ENCODE data around the gene SLC2A5. TPM values are rescaled to one million over a fixed set of nuclear protein-coding genes. Genes with fewer than 3 reads are reported as not detected.
"Not testable (repeated sequence)": the region's sequence is repeated elsewhere in the genome, so short reads cannot be mapped to it uniquely, and the experiment has no call there.

Gene SLC2A5
- total RNA-seq, 1 experiment from 2014 or later = not detected

DNA sequence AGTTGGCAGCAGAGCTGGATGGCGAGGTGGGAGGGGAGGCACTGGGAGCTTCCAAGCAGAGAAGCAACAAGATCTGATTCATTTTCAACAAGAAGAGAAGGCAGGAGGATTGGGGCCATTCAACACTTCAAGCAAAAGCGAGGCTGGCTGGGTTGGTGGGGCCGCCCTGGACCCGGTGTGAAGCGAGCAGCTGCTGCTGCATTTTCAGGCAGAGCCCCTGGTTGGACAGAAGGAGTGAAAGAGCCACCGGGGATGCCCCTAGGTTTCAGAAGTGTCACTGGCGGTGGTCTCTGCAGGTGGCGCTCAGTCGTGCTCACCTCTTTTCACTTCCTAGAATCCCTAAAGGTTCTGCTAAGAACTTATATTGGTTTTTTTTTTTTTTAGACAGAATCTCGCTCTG is 61.2 kb downstream of the SLC2A5 start:
- no peak for DNase-seq (ENCODE audit: low read depth)

DNA sequence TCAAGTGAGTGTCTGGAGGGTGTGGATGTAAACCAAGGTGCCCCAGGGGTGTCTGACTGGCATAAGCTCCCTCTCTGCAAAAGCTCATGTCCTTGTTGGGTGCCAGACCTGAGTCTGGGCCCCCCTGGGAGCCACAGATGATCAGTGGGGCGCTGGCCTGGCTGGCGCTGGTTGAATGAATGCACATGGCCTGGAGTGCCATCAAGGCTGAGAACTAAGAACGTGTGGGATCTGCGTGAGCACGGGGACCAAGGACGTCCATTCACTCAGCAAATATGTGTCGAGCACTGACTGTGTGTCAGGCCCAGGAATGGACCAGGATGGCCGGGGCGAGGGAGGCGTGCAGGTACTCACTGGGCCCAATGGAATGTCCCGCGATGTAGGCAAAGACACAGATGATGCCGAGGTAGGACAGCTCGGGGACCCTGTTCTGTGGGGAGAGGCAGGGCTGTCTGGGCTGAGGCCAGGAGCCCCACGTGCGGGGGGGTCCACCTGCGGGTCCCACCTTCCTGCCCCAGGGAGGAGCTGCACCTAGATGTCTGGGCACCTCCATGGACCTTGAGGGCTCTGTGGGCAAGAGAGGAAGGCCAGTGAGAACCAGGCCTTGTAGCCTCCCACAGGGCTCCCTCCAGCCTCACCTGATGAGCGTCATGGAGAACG is 62.3 kb downstream of the SLC2A5 start:
- no peak for DNase-seq (ENCODE audit: low read depth)

DNA sequence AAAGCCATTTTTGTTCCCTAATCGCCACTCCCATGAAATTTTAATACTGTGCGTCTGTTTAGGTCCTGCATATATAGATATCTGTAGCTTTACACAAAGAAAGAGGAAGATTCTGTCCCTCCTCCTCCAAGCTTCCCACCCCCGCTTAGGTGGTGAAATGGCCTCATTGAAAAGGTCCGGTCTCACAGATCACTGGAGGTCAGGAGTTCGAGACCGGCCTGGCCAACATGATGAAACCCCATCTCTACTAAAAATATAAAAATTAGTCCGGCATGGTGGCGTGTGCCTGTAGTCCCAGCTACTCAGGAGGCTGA is 64.1 kb downstream of the SLC2A5 start:
- no peak for DNase-seq (ENCODE audit: low read depth)

DNA sequence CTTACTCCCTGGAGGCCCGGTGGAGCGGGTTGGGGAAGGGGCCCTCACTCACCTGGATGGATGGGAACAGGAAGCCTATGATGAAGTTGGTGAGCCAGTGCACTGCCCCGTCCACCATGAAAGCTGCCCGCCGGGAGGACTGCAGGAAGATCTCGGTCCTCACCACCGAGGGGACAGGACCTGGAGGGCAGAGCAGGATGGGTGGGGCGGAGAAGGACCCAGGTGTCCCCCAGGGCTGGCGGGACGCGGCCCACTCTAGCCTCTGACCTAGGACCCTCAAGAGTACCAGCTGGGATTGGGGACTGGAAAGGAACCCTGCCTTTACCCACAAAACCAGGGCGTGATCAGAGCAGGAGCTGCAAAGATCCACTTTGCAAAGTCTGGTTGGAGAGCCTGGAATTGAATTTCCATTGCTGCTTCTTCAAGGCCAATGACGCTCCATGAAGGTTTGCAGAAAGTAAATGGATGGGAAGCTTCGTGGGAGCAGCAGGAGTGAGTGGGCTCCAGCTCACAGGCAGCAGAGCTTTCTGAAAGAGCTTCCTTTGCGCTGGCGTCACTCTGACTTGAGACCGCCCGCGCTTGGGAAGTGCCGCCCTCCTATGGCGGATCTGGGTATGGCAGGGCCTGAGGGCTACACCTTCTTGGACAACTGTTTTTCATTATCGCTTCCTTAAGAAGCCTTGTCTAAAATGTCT is 64.6 kb downstream of the SLC2A5 start:
- DNase-seq (ENCODE audit: low read depth) = peak; percentile 88

DNA sequence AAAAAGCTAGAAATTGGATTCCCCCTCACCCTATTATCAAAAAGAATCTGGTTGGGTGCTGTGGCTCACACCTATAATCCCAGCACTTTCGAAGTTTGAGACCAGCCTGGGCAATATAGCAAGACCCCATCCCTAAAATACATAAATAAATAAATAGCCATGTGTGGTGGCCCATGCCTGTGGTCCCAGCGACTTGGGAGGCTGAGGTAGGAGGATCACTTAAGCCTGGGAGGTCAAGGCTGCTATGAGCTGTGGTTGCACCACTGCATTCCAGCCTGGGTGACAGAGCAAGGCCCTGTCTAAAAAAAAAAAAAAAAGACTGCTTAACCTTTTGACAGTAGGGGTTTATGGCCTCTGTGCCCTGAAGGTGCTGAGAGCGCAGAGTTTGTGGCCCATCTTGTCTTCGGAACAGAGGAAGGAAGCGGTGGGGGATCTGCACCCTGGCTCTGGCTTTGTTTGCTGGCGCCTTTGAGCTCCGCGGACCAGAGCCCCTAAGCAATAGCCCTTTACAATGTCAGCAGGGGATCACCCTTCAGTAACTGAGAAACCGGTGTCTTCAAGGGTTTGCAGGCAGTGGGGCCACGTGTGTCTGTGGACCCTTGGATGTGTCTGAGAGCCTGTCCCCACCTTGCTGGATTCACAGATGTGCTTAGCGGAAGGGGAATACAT is 65.3 kb downstream of the SLC2A5 start:
- no peak for DNase-seq (ENCODE audit: low read depth)

DNA sequence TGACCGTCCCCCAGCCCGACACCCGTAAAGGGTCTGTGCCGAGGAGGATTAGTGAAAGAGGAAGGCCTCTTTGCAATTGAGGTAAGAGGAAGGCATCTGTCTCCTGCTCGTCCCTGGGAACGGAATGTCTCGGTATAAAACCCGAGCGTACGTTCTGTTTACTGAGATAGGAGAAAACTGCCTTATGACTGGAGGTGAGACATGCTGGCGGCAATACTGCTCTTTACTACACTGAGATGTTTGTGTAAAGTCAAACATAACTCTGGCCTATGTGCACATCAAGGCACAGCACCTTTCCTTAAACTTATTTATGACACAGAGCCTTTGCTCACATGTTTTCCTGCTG is 67.2 kb downstream of the SLC2A5 start:
- not testable (repeated sequence) for DNase-seq (ENCODE audit: low read depth)

DNA sequence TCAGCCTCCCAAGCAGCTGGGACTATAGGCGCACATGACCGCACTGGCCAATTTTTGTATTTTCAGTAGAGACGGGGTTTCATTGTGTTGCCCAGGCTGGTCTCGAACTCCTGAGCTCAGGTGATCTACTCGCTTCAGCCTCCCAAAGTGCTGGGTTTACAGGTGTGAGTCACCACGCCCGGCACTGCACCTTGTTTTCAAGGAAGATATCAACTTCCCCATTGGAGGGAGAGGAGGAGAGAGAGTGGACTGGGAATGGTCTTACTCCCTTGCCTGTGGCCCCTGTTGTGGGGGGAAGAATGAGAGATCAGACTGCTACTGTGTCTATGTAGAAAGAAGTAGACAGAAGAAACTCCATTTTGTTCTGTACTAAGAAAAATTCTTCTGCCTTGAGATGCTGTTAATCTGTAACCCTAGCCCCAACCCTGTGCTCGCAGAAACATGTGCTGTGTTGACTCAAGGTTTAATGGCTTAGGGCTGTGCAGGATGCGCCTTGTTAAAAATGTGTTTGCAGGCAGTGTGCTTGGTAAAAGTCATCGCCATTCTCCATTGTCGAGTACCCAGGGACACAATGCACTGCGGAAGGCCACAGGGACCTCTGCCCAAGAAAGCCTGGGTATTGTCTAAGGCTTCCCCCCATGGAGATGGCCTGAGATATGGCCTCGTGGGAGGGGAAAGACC is 67.8 kb downstream of the SLC2A5 start:
- DNase-seq (ENCODE audit: low read depth) = not testable (repeated sequence)

DNA sequence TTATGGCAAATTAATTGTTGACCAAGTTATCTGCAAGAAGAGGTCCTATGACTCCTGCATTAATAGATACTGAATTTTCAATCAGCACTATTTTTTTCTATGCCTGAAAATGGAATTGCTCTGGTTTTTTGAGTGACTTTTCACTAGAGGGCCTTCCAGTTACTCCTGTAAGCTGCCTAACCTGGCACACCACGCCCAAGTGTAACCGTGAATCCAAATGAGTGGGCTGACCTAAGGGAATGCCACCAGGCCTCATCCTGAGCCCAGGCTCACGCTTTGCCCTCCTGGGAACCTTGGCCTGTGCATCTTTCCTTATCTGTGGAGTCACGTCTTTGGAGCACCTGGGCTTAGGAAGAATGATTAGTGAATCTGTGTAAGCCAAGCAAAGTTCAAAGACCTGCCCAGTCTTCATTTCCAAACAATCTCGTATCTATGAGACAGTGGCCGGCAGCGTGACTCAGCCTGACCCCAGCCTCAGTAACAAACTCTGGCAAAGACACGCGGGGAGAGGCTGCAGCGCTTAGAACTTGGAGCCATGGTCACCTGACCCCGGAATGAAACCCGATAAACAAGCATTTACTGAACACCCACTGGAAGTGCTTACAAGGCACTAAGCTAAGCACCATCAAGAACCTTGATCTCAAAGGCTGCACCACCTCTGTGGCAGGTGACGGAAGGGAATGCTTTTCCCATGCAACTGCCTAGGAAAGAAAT is 75.3 kb downstream of the SLC2A5 start:
- not testable (repeated sequence) for DNase-seq (ENCODE audit: low read depth)

DNA sequence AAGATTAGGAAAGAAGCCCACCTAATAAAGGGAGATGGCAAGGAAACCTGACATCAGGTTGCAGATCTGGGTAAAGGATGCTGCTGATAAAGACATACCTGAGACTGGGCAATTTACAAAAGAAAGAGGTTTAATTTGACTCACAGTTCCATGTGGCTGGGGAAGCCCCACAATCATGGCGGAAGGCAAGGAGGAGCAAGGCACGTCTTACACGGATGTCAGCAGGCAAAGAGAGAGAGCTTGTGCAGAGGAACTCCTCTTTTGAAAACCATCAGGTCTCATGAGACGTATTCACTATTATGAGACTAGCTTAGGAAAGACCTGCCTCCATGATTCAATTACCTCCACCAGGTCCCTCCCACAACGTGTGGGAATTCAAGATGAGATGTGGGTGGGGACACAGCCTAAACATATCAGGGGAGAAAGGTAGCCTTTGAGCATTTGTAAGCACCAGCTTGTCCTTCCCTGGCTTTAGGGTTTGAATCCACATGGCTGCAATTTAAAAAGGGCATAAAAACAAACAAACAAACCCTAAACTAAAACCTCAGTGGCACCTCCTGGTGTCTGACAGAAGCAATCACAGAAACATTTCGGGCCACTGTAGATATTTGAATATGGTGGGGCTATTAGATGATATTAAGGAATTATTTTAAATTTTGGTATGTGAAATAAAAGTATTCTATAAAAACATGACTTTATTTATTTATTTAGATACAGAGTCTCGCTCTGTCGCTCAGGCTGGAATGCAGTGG is 76.3 kb downstream of the SLC2A5 start:
- DNase-seq (ENCODE audit: low read depth) = no peak

DNA sequence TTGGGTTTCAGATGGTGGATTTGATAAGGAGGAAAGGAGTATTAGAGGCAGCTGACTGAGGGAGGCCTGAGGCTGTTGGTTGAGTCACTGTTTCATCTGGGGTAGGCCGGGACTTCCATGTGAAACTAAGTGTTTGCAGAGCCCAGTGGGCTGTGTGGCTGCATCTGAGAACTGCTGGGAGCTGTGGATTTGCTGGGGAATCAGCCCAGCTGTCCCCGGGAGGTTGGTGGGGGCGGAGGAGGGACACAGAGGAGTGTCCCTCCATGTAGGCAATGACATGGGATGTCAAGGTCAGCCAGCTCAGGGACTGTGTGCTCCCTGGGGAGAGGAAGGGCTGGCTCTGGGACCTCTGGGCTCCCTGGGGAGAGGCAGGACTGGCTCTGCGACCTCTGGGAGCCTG is 79.6 kb downstream of the SLC2A5 start:
- no peak for DNase-seq (ENCODE audit: low read depth)

DNA sequence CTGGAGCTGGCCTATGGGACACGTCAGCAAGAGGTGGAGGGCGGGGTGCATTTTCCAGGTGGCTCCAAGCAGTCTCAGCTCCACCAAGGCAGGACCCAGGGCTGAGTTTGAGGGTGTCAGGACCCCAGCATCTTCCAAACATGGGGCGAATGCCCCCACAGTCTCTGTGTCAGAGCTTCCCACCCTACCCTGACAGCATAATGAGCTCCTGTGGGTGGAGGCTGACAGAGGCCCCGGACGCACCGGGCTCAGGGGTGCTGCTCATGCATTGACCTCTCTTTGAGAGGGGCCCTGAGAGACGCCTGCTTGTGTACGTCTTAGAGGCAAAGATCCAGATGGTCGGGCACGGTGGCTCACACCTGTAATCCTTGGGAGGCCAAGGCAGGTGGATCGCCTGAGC is 80.4 kb downstream of the SLC2A5 start:
- DNase-seq (ENCODE audit: low read depth) = no peak

DNA sequence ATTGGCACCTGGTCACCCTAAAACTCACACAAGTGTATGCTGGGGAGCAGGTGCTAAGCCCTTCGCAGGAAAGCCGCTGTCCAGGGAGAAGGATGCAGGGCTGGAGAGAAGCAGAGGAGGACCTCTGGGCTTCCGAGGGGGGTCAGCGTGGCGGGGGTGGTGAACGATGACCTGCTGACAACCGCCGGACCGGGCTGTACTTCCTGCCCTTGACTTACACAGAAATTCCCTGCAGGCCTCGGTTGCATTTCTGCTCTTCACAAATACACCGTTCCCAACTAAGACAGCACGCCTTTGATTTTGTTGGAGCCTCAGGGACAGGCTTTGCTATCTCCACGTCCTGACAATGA is 80.8 kb downstream of the SLC2A5 start:
- DNase-seq (ENCODE audit: low read depth) = no peak

DNA sequence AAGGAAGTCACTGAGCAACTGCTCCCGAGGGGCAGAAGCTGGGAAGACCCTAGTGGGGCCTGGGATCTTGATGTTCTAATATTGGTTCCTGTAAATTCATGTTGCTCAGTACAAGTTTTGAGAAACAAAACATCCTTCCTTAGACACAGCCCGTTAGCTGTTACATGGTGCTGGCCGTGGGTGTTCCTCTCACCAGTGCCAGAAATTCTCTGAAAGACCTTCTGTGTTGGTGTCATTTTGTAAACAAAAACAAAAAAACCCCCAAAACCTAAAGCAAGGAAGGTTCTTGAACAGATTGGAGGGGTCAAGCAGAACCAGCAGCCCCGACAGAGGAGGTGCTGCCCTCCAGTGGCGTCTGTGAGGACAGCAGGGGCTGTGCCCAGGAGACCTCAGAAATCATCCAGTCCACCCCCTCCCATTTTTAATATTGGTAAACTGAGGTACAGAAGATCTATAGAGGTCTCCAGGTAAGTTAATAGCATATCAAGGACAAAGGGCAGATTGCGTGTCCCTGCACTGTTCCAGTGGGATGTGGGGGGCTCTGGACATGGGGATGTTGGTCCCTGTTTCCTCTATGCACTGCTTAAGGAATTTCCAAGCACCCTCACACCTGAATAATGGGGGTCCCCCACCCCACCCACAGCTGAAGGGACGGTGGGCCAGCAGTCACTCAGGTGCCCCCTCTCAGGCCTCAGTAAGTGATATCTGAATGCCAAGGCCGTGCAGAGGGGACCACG is 81.4 kb downstream of the SLC2A5 start:
- peak; percentile 61 for DNase-seq (ENCODE audit: low read depth)

DNA sequence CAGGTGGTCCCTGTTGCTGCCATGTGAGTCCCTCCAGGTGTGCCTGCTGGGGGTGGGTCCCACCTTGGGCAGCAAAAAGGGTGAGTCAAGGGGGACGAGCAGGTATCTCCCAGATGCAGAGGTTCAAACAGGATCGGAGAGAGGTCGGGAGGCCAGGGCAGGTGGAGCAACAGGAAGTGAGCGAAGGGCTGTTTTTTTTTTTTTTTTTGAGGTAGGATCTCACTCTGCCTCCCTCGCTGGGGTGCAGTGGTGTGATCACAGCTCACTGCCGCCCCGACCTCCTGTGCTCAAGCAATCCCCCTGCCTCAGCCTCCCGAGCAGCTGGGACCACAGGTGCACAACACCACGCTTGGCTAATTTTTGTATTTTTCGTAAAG is 82.6 kb downstream of the SLC2A5 start:
- DNase-seq (ENCODE audit: low read depth) = no peak

DNA sequence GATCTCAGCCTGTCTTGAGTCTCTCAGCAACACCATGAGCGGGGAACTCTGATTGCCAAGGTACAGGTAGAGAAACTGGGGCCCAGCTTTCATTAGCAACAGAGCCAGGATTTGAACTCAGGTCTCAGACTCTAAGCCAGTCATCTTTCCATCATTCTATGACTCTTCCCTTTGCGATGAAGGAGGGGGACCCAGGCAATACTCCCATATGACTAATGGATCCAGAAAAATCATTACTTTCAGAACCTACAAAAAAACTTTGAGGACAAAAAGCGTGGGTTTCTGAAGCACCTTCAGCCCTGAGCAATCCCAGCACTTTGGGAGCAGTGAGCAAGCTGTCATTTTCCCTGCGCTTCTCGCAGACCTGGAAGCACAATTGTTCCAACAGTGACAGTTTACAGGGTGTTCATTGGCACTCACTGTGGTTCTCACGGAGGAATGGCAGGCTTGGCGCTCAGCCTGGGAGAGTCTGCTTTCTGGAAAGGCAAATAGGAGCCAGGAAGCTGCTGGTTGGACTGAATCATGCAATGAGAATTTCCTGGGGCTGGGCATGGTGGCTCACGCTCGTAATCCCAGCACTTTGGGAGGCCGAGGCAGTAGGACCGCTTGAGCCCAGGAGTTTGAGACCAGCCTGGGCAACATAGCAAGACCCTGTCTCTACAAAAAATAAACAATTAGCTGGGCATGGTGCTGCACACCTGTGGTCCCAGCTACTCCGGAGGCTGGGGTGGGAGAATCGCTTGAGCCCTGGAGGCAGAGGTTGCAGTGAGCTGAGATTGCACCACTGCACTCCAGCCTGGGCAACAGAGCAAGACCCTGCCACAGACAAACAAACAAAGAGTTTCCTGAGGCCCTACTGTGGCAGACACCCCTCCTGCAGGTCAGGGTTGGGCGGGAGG is 83.3 kb downstream of the SLC2A5 start:
- peak; percentile 97 for DNase-seq (ENCODE audit: low read depth)

Other genes starting within 250 kb of the SLC2A5 start
- 3,733 and 4,039 TPM in 2 replicates for gene ENO1, start 190.9 kb downstream of the SLC2A5 start, total RNA-seq (2014; rRNA removed; shearing (Covaris generic))
- not detected in 2 replicates for gene CA6, start 123.8 kb downstream of the SLC2A5 start, total RNA-seq (2014; rRNA removed; shearing (Covaris generic))
- gene SLC2A7, start 43.2 kb downstream of the SLC2A5 start, total RNA-seq (2014; rRNA removed; shearing (Covaris generic)) = not detected in 2 replicates
- gene GPR157, start 59.5 kb upstream of the SLC2A5 start, total RNA-seq (2014; rRNA removed; shearing (Covaris generic)) = 2.0 and 3.2 TPM in 2 replicates
- 7.1 and 9.9 TPM in 2 replicates for gene H6PD, start 165.1 kb upstream of the SLC2A5 start, total RNA-seq (2014; rRNA removed; shearing (Covaris generic))
- gene SPSB1, start 223.3 kb upstream of the SLC2A5 start, total RNA-seq (2014; rRNA removed; shearing (Covaris generic)) = 14.1 and 15.0 TPM in 2 replicates

All from Daoy (cell line).